ELR (cell line): ENCODE data around the gene MYO5C.

Experiments used
- DNase-seq: peaks from one replicate; pipeline ENCODE4 v3.0.0-alpha.2; 2015; ENCODE audit warnings: low read depth

MYO5C gene

GRCh38 chr15:52213206-52213605, 82.4 kb downstream of the MYO5C start:
- no peak for DNase-seq

GRCh38 chr15:52208306-52208946, 87.2 kb downstream of the MYO5C start:
- peak; percentile 83 for DNase-seq

GRCh38 chr15:52207191-52207590, 88.4 kb downstream of the MYO5C start:
- no peak for DNase-seq

- DNase-seq, result no peak
These were observed 89.2 kb downstream of the MYO5C start for GRCh38 chr15:52206446-52206845.

- DNase-seq, result no peak
These were observed 90.9 kb downstream of the MYO5C start for GRCh38 chr15:52204657-52205056.

- no peak for DNase-seq
These were observed 94.7 kb downstream of the MYO5C start for GRCh38 chr15:52200831-52201365.

- no peak for DNase-seq
These were observed 96.3 kb downstream of the MYO5C start for GRCh38 chr15:52199271-52199670.

- no peak for DNase-seq
These were observed 98.7 kb downstream of the MYO5C start for GRCh38 chr15:52196891-52197290.

- DNase-seq, result peak; percentile 29
These were observed 101.8 kb downstream of the MYO5C start for GRCh38 chr15:52193791-52194190.

- DNase-seq, result no peak
These were observed 102.3 kb downstream of the MYO5C start for GRCh38 chr15:52193321-52193720.

GRCh38 chr15:52191207-52191606, 104.4 kb downstream of the MYO5C start, which contains the start of gene GNB5:
TSS of gene GNB5 (minus strand) at chr15:52191392. CDS start at chr15:52184676, 6,716 bp downstream.
- DNase-seq, result no peak

- no peak for DNase-seq
These were observed 108.7 kb downstream of the MYO5C start for GRCh38 chr15:52186651-52187486.

GRCh38 chr15:52185151-52185561, 110.4 kb downstream of the MYO5C start:
- no peak for DNase-seq

GRCh38 chr15:52184721-52185120, 110.9 kb downstream of the MYO5C start:
- DNase-seq, result no peak

- peak; percentile 47 for DNase-seq
These were observed 111.9 kb downstream of the MYO5C start for GRCh38 chr15:52183562-52184173.

- DNase-seq, result no peak
These were observed 113.4 kb downstream of the MYO5C start for GRCh38 chr15:52181938-52182780.

GRCh38 chr15:52180851-52181450, 114.7 kb downstream of the MYO5C start:
- DNase-seq, result no peak

- no peak for DNase-seq
These were observed 115.3 kb downstream of the MYO5C start for GRCh38 chr15:52180196-52180835.

GRCh38 chr15:52179278-52180195, 116.1 kb downstream of the MYO5C start:
- DNase-seq, result peak; percentile 87

- DNase-seq, result peak; percentile 6
These were observed 116.8 kb downstream of the MYO5C start for GRCh38 chr15:52178765-52179164.
